Measurements from ENCODE around the gene RHOBTB3. TPM values are rescaled to one million over a fixed set of nuclear protein-coding genes. Genes with fewer than 3 reads are reported as not detected.

Gene RHOBTB3
- total RNA-seq, 2 donors from 2014 or later = 1.3 to 5.2 TPM

GRCh38 chr5:95821110-95822021, 90.2 kb downstream of the RHOBTB3 start:
- Mint-ChIP-seq H3K4me3 (peak overlapping the region; percentile 91 to 95), H3K27ac (peak overlapping the region; percentile 96), H3K4me1 (ENCODE audit: low read depth) (peaks cover 85% of the 10 kb centered on the region), H3K27me3 (ENCODE audit: low read depth) (no peaks in the 10 kb centered on the region), H3K9me3 (no peaks in the 10 kb centered on the region), H3K36me3 (ENCODE audit: insufficient read depth in 2 of 2) (no peaks in the 10 kb centered on the region)
- DNase-seq = no peak
- peak; percentile 28 to 36 for ATAC-seq (replicated peaks in 1 of 2)

GRCh38 chr5:95822043-95822541, 91.0 kb downstream of the RHOBTB3 start:
- H3K4me1 Mint-ChIP-seq (ENCODE audit: low read depth) = peaks cover 78% of the 10 kb centered on the region
- H3K27ac Mint-ChIP-seq = peak overlapping the region; percentile 96
- H3K4me3 Mint-ChIP-seq = peak overlapping the region; percentile 91 to 95
- H3K9me3 Mint-ChIP-seq = no peaks in the 10 kb centered on the region
- DNase-seq = peak in 1 of 2 donors; percentile 22
- peak; percentile 26 to 27 for ATAC-seq (replicated peaks in 1 of 2)
- H3K27me3 Mint-ChIP-seq (ENCODE audit: low read depth) = no peaks in the 10 kb centered on the region
- no peaks in the 10 kb centered on the region for H3K36me3 Mint-ChIP-seq (ENCODE audit: insufficient read depth in 2 of 2)

DNA sequence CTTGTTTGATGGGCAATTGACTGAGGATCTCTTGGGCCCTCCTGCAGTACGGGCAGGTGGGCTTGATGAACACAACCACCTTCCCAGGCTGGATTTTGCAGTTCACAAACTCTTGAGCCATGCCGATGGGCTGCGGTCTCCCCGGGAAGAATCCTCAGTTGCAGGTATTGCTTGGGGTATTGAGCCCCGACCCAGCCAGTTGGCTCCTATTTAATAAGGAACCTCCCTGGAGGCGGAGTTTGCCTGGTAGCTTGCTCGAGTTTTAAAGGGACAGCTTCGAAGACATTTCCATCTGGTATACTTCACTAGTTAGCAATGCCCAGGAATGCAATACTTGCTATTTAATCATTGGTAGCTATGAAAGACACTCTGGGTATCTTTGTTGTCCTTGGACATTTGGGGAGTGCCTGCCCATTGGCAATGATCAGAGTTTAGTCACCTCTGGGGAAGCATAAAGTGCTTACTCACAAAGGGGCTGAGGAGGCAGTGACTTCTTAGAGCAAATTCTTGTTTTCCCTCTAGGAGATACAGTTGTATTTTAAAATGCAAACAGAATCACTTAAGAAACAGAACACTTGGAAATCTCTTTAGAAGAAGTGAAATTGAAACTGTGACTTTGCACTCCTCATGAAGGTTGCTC, 91.5 kb downstream of the RHOBTB3 start, which contains the start of gene GLRX:
GLRX (minus strand) TSS at position 185 of the 640 bp plus-strand sequence; CDS start at position 121, 64 bp downstream.
- no peaks in the 10 kb centered on the region for H3K27me3 Mint-ChIP-seq (ENCODE audit: low read depth)
- DNase-seq (peak; percentile 49 to 53), ATAC-seq (replicated peaks in 1 of 2) (peak; percentile 34 to 38)
- H3K9me3 Mint-ChIP-seq = no peaks in the 10 kb centered on the region
- no peaks in the 10 kb centered on the region for H3K36me3 Mint-ChIP-seq (ENCODE audit: insufficient read depth in 2 of 2)
- peak within 1 kb of the TSS; percentile 96 for H3K27ac Mint-ChIP-seq
- peaks cover 78% of the 10 kb centered on the region for H3K4me1 Mint-ChIP-seq (ENCODE audit: low read depth)
- peak within 1 kb of the TSS; percentile 91 to 95 for H3K4me3 Mint-ChIP-seq

DNA sequence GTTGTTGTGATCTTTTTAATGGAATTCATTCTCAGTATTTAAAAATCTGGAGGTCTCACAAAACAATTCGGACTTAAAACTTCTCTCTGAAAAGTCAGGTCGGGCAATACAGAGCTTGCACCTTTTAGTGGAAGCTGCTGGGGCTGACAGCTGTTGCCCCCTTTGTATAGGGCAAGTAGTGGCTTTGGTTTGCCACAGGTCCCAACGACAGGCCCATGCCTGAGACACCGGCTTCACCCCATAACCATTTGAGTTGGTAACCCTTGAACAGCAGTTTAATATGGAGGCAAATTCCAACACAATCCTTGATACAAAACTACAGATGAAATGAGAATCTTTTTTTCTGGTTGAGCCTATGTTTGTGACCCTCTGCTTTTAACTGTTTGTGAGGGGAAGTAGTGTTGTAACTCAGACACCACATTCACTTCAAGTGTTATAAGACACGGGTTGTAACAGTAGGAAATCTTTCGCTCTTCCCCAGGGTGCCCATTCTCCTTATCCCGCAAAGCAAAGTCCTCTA, 92.1 kb downstream of the RHOBTB3 start:
- Mint-ChIP-seq H3K27ac (peak overlapping the region; percentile 82), H3K4me3 (peak overlapping the region; percentile 91 to 95), H3K4me1 (ENCODE audit: low read depth) (peaks cover 75% of the 10 kb centered on the region), H3K36me3 (ENCODE audit: insufficient read depth in 2 of 2) (no peaks in the 10 kb centered on the region), H3K27me3 (ENCODE audit: low read depth) (no peaks in the 10 kb centered on the region), H3K9me3 (no peaks in the 10 kb centered on the region)
- no peak for DNase-seq
- ATAC-seq (replicated peaks in 1 of 2) = no peak

GRCh38 chr5:95823738-95824609, 92.8 kb downstream of the RHOBTB3 start:
- Mint-ChIP-seq H3K36me3 (ENCODE audit: insufficient read depth in 2 of 2) (no peaks in the 10 kb centered on the region), H3K4me3 (peak overlapping the region; percentile 91 to 95), H3K9me3 (no peaks in the 10 kb centered on the region), H3K27me3 (ENCODE audit: low read depth) (no peaks in the 10 kb centered on the region), H3K4me1 (ENCODE audit: low read depth) (peaks cover 68% of the 10 kb centered on the region), H3K27ac (peak overlapping the region; percentile 82)
- peak; percentile 64 to 65 for ATAC-seq (replicated peaks in 1 of 2)
- peak; percentile 56 to 66 for DNase-seq

DNA sequence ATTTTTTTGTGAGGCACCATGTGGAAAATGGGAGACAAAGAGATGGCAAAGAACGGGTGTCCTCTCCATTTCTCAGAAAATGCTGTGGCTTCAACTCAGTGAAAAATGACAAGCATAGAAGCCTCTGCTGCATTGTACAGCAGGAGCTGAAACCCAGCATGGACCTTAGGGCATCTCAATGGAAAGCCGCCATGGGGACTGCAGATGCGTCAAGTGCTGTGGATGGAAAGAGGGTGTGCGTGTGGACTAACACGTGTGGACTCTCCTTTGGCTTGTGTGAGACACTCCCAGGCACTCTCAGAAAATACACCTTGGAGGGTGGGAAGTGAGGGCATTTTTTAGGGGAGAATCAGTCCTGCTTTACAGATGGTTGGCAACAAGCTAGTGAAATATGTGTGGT, 93.6 kb downstream of the RHOBTB3 start:
- no peak for ATAC-seq (replicated peaks in 1 of 2)
- Mint-ChIP-seq H3K4me1 (ENCODE audit: low read depth) (peaks cover 62% of the 10 kb centered on the region), H3K9me3 (no peaks in the 10 kb centered on the region), H3K36me3 (ENCODE audit: insufficient read depth in 2 of 2) (no peaks in the 10 kb centered on the region), H3K27ac (peak overlapping the region; percentile 82), H3K27me3 (ENCODE audit: low read depth) (no peaks in the 10 kb centered on the region), H3K4me3 (peak overlapping the region; percentile 91 to 95)
- DNase-seq = no peak

DNA sequence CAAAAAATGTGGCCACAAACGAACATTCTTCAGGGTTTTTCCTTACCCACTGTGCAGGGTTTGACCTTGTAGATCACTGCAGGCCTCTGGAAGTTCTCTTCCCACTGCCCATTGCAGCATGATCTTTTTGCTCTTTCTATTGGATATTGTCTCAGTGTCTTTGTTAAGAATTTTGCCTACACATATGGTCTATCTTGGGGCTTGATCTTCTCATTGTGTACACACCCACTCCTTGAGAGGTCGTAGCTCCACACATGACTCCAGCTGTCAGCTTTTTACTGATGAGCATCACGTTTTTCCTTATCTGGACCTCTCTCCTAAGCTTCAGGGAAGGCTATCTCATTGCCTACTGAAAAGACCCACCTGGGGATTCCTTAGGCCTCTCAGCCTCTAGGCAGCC, 94.4 kb downstream of the RHOBTB3 start:
- no peaks in the 10 kb centered on the region for H3K9me3 Mint-ChIP-seq
- peaks cover 60% of the 10 kb centered on the region for H3K4me1 Mint-ChIP-seq (ENCODE audit: low read depth)
- DNase-seq (no peak), ATAC-seq (replicated peaks in 1 of 2) (no peak)
- H3K27ac Mint-ChIP-seq = no peak overlapping the region
- no peak overlapping the region for H3K4me3 Mint-ChIP-seq
- no peaks in the 10 kb centered on the region for H3K27me3 Mint-ChIP-seq (ENCODE audit: low read depth)
- H3K36me3 Mint-ChIP-seq (ENCODE audit: insufficient read depth in 2 of 2) = no peaks in the 10 kb centered on the region

DNA sequence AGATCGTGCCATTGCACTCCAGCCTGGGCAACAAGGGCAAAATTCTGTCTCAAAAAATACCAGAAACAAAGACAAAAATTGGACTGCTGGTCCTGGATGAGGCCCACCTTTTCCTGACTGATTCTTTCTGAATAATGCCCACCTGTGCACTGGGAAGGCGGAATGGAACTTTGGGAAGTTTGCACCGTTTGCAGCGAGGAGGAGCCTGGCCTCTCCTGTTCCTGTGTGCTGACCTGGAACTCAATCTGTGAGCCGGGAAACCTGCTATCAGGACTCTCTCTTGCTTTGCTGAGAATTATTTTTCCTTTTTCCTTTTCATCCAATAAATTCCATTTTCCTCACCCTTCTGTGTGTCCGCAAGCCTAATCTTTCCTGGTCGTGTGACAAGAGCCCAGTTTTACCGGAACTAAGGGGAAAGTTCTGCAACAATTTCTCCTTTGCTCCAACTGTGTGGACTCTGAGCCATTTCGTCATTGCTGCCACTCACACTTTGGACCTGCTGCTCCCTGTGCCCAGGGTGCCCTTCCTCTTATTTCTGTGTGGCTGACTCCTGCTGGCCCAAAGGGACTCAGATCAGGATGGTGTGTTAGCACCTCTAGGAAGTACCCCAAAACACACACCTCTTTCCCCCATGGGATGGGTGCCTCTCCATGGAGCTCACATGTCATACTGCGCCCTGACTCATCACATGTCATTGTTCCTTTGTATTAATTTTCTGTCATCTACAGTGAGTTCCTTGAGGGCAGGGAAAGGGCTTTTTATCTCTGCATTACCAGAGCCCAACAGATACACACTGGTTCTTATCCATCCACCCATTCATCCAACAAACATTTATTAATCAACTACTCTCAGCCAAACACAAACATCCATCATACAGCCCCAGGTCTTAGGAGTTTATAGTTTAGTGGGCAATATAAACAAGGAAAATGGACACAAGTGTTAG, 96.1 kb downstream of the RHOBTB3 start:
- DNase-seq (no peak), ATAC-seq (replicated peaks in 1 of 2) (no peak)
- Mint-ChIP-seq H3K27me3 (ENCODE audit: low read depth) (no peaks in the 10 kb centered on the region), H3K4me1 (ENCODE audit: low read depth) (peaks cover 43% of the 10 kb centered on the region), H3K36me3 (ENCODE audit: insufficient read depth in 2 of 2) (no peaks in the 10 kb centered on the region), H3K27ac (no peak overlapping the region), H3K4me3 (no peak overlapping the region), H3K9me3 (no peaks in the 10 kb centered on the region)

DNA sequence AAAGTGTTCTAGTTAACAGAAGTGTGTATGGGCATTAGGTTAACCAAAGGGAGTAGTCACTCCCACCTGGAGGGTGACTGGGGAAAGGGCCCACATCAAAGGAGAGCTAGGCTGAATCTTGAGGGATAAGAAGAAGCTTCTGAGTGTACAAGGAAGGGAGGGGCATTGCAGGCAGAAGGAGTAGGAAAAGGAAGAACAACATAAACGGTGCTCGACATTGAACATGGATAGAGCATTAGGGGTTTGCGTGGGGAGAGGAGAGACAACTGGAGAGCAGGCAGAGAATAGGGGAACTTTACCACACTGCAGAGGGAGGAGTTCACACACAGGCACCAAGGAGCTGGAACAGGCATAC, 96.7 kb downstream of the RHOBTB3 start:
- Mint-ChIP-seq H3K27ac (no peak overlapping the region), H3K36me3 (ENCODE audit: insufficient read depth in 2 of 2) (no peaks in the 10 kb centered on the region), H3K9me3 (no peaks in the 10 kb centered on the region), H3K4me3 (no peak overlapping the region), H3K27me3 (ENCODE audit: low read depth) (no peaks in the 10 kb centered on the region), H3K4me1 (ENCODE audit: low read depth) (peaks cover 41% of the 10 kb centered on the region)
- no peak for DNase-seq
- no peak for ATAC-seq (replicated peaks in 1 of 2)

DNA sequence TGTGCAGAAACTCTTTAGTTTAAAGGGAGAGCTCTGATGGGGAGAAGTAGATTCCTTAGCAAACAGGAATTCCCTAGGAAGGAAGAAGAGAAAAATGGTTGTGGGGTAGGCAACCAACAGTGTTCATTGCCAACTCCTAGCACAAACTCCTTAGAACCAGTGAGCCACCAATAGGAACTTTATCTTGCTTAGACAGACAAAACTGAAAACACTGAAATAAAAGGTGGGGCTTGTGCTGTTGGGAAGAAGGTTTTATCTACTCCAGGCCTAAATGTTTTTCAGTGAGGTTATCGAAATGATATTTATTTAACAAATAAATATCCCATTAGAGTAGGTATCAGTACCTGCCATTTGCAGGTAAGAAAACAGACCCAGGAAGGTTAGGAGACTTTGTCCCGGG, 99.1 kb downstream of the RHOBTB3 start:
- Mint-ChIP-seq H3K27me3 (ENCODE audit: low read depth) (no peaks in the 10 kb centered on the region), H3K4me1 (ENCODE audit: low read depth) (peaks cover 37% of the 10 kb centered on the region), H3K9me3 (no peaks in the 10 kb centered on the region), H3K4me3 (no peak overlapping the region), H3K27ac (no peak overlapping the region), H3K36me3 (ENCODE audit: insufficient read depth in 2 of 2) (no peaks in the 10 kb centered on the region)
- ATAC-seq (replicated peaks in 1 of 2) = no peak
- DNase-seq = no peak

GRCh38 chr5:95832664-95833063, 101.5 kb downstream of the RHOBTB3 start:
- peaks cover 45% of the 10 kb centered on the region for H3K4me1 Mint-ChIP-seq (ENCODE audit: low read depth)
- no peak for ATAC-seq (replicated peaks in 1 of 2)

More at GRCh38 chr5:95832664-95833063, 101.5 kb downstream of the RHOBTB3 start:
- H3K9me3 Mint-ChIP-seq = no peaks in the 10 kb centered on the region
- no peak overlapping the region for H3K27ac Mint-ChIP-seq
- H3K4me3 Mint-ChIP-seq = no peak overlapping the region
- DNase-seq = no peak
- H3K27me3 Mint-ChIP-seq (ENCODE audit: low read depth) = no peaks in the 10 kb centered on the region
- no peaks in the 10 kb centered on the region for H3K36me3 Mint-ChIP-seq (ENCODE audit: insufficient read depth in 2 of 2)
